ENCODE data around the gene CD19. TPM values are rescaled to one million over a fixed set of nuclear protein-coding genes. Genes with fewer than 3 reads are reported as not detected.

Gene CD19
- total and polyA plus RNA-seq, 10 of the 15 experiments (the other 5 are each of a cell fraction or from before 2014, with no cell fraction given): 1.2 to 125 (median 77.2) TPM

DNA sequence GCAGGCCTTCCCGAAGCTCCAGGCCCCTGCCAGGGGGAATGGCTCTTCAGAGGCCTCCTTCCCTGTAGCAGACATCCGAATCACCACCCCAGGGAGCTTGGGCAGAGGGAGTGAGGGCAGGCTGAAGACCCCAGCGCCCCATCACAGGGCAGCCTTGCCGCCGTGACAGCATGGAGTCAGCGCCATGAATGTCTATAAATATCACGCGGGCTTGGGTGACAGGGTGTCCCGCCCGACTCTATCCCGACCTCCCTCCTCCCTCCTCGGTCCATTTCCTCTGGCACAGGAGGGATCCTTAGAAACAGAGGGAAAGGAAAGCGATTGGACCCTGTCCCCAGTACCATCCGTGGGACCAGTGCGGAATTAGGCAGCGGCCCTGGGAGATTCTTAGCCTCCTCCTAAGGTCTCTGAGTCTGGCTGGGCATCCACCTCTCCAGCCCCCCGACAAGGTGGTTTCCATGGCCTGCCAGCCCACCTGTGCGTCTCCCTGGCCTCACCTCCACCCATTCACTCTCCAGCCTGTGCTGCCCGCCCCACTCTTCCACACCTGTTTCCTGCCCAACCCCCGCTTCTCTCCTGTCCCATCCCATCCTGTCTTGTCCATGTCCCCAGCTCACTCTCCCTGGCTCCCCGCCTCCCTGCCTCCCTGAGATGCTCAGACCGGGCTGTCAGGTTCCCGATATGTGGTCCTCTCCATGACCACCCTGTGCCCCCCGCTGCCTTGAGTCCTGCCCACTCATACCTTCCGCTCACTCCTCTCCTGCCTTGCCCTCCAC, 48.4 kb upstream of the CD19 start (continued):
- no peak for TF ChIP-seq HDGF (IDR thresholded peaks at IDR 0.05)
- TF ChIP-seq ELK1 (IDR thresholded peaks at IDR 0.05; ENCODE audit: low read depth, low read length): no peak
- no peak for TF ChIP-seq ZNF622 (IDR thresholded peaks at IDR 0.05)

DNA sequence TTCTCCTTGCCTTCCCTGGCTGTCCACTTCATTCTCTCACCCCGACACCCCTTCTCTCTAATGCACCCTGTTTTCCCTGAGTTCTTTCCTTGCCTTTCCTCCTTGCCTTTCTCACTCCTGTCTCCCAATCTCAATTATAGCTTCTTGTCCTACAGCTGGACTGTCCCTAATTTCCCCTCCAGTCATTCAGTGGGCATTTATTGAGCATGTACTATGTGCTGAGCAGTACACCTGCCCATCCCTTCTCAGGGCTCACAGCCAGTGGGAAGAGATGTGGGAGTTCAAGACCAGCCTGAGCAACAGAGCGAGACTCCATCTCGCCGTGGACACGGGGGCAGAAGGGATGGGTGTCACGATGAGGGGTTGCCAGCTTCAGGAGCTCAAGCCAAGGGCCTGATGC, 47.7 kb upstream of the CD19 start:
- H4K20me1 ChIP-seq (ENCODE audit: control insufficient read depth, insufficient read depth): no peaks in the 10 kb centered on the region
- H2AFZ ChIP-seq (ENCODE audit: control insufficient read depth, low read depth, low read length): no peak overlapping the region
- SMC1A ChIA-PET (ENCODE audit: uncharacterized antibody, unreplicated experiment): no interaction called here
- H3K4me1 ChIP-seq (ENCODE audit: control insufficient read depth, insufficient read depth, low read length): peaks cover 6% of the 10 kb centered on the region
- H3K4me3 ChIP-seq: no peak overlapping the region
- no peak for FAIRE-seq
- WGBS (ENCODE audit: insufficient coverage, insufficient replicate concordance, low lambda C conversion rate, missing lambda C conversion rate): 55% methylated on average over 6 of the region's 6 CpGs
- ATAC-seq: no peak
- no peaks in the 10 kb centered on the region for H3K79me2 ChIP-seq (ENCODE audit: control insufficient read depth, insufficient read depth, low read length)
- no peak overlapping the region for H3K27ac ChIP-seq (ENCODE audit: control insufficient read depth, insufficient read depth)
- H3K9me3 ChIP-seq (replicated peaks; ENCODE audit: control insufficient read depth, insufficient read depth, low read length): no peaks in the 10 kb centered on the region
- TF ChIP-seq POLR2AphosphoS2 (IDR thresholded peaks at IDR 0.05; ENCODE audit: low read depth, low read length): no peak
- TF ChIP-seq KLF5 (IDR thresholded peaks at IDR 0.05; ENCODE audit: partially characterized antibody): no peak
- TF ChIP-seq POU2F2 (IDR thresholded peaks at IDR 0.05; ENCODE audit: borderline replicate concordance, low read depth, low read length): no peak
- no peak for TF ChIP-seq RFX5 (IDR thresholded peaks at IDR 0.05; ENCODE audit: low read depth, low read length)
- TF ChIP-seq ELK1 (IDR thresholded peaks at IDR 0.05; ENCODE audit: low read depth, low read length): no peak
- TF ChIP-seq, protein P1, sequence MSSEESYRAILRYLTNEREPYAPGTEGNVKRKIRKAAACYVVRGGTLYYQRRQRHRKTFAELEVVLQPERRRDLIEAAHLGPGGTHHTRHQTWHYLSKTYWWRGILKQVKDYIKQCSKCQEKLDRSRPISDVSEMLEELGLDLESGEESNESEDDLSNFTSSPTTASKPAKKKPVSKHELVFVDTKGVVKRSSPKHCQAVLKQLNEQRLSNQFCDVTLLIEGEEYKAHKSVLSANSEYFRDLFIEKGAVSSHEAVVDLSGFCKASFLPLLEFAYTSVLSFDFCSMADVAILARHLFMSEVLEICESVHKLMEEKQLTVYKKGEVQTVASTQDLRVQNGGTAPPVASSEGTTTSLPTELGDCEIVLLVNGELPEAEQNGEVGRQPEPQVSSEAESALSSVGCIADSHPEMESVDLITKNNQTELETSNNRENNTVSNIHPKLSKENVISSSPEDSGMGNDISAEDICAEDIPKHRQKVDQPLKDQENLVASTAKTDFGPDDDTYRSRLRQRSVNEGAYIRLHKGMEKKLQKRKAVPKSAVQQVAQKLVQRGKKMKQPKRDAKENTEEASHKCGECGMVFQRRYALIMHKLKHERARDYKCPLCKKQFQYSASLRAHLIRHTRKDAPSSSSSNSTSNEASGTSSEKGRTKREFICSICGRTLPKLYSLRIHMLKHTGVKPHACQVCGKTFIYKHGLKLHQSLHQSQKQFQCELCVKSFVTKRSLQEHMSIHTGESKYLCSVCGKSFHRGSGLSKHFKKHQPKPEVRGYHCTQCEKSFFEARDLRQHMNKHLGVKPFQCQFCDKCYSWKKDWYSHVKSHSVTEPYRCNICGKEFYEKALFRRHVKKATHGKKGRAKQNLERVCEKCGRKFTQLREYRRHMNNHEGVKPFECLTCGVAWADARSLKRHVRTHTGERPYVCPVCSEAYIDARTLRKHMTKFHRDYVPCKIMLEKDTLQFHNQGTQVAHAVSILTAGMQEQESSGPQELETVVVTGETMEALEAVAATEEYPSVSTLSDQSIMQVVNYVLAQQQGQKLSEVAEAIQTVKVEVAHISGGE (CRISPR knock-in tag; IDR thresholded peaks at IDR 0.05): no peak
- TF ChIP-seq ESRRA (IDR thresholded peaks at IDR 0.05; ENCODE audit: low read length): no peak
- TF ChIP-seq NFIC (IDR thresholded peaks at IDR 0.05; ENCODE audit: low read depth, low read length): no peak
- no peaks in the 10 kb centered on the region for H3K27me3 ChIP-seq (replicated peaks in 1 of 2; ENCODE audit: control insufficient read depth in 2 of 2, insufficient read depth in 2 of 2, low read length in 1 of 2)
- no peak overlapping the region for H3K9ac ChIP-seq (ENCODE audit: control insufficient read depth, insufficient read depth, low read length)
- RAD21 ChIA-PET (ENCODE audit: unreplicated experiment): no interaction called here
- DNase-seq (ENCODE audit: low read depth, low spot score): no peak
- intact Hi-C loops (cut with micrococcal nuclease; ENCODE audit: unreplicated experiment) (no loop called here), in situ Hi-C loops (cut with MboI) (loop anchor here (5.0 kb wide), 1 partner anchor 33 kb away; no protein-coding TSS in a partner anchor)
- no peak overlapping the region for H3K4me2 ChIP-seq (ENCODE audit: control insufficient read depth, insufficient read depth)
- CTCF ChIA-PET: no interaction called here
- H3K36me3 ChIP-seq (ENCODE audit: control insufficient read depth in 2 of 2, insufficient read depth in 2 of 2, low read length in 1 of 2): no peaks in the 10 kb centered on the region
- BruUV-seq (replicated peaks): no TSS peak
- POLR2A ChIA-PET: no interaction called here

All from GM12878 (cell line).